ENCODE measurements around the gene CEBPB. TPM values are rescaled to one million over a fixed set of nuclear protein-coding genes. Genes with fewer than 3 reads are reported as not detected.

The CEBPB gene
- total RNA-seq, 2 donors from 2014 or later: 153 to 167 TPM

DNA sequence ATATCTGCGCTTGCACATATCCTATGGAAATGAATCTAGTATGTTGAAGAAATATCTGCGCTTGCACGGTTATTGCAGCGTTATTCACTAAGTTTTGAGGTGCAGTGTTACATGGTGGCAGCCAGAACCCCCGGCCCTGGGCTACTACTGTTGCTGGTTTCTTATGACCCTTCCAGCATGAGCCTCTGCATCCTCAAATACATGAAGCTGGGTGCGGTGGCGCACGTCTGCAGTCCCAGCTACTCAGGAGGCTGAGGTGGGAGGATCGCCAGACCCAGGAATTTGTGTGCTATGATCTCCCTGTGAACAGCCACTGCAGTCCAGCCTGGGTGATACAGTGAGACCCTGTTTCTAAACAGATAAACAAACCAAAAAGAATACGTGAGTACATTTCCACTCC is 9.3 kb upstream of the CEBPB start:
- DNase-seq (ENCODE audit: low spot score): no peak
- no peaks in the 10 kb centered on the region for H3K9me3 Mint-ChIP-seq
- H3K4me3 Mint-ChIP-seq: no peak overlapping the region
- H3K27ac Mint-ChIP-seq: no peak overlapping the region
- H3K36me3 Mint-ChIP-seq: no peaks in the 10 kb centered on the region
- H3K4me1 Mint-ChIP-seq (ENCODE audit: low read depth in 2 of 2): peaks cover 4% of the 10 kb centered on the region in 2 donors
- no peak for ATAC-seq
- H3K27me3 Mint-ChIP-seq: peaks cover 17% of the 10 kb centered on the region in 2 donors

DNA sequence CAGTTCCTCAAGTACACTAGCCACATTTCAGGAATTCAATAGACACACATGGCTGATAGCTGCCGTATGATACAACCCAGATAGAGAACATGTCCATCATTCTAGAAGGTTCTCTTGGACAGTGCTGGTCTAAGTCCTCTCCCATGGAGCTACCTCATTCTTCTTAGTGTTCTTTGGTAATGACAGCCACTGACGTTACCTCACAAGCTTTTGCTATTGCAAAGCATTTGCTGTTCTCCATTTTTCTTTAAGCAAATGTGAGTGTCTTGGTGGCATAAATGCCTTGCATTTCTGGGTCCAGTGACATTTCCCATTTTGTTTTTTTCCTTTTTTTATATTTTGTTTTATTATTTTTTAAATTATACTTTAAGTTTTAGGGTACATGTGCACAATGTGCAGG is 8.3 kb upstream of the CEBPB start:
- H3K4me1 Mint-ChIP-seq (ENCODE audit: low read depth in 2 of 2): peaks cover 4 to 6% of the 10 kb centered on the region in 2 donors
- H3K4me3 Mint-ChIP-seq: no peak overlapping the region
- no peaks in the 10 kb centered on the region for H3K36me3 Mint-ChIP-seq
- H3K9me3 Mint-ChIP-seq: no peaks in the 10 kb centered on the region
- H3K27ac Mint-ChIP-seq: no peak overlapping the region
- no peak for ATAC-seq
- no peak for DNase-seq (ENCODE audit: low spot score)
- H3K27me3 Mint-ChIP-seq: peaks cover 17% of the 10 kb centered on the region in 2 donors

GRCh38 chr20:50185426-50185825 is 5.2 kb upstream of the CEBPB start:
- Mint-ChIP-seq H3K4me3 (no peak overlapping the region), H3K27me3 (peaks cover 17% of the 10 kb centered on the region in 2 donors), H3K36me3 (no peaks in the 10 kb centered on the region), H3K4me1 (ENCODE audit: low read depth in 2 of 2) (peaks cover 4 to 21% of the 10 kb centered on the region in 2 donors), H3K9me3 (no peaks in the 10 kb centered on the region), H3K27ac (peak overlapping the region in 1 of 2 donors; percentile 42)
- DNase-seq (ENCODE audit: low spot score) (no peak), ATAC-seq (no peak)

GRCh38 chr20:50186151-50186885 is 4.3 kb upstream of the CEBPB start:
- H3K9me3 Mint-ChIP-seq: no peaks in the 10 kb centered on the region
- H3K27ac Mint-ChIP-seq: peak overlapping the region; percentile 42 to 84
- ATAC-seq (no peak), DNase-seq (ENCODE audit: low spot score) (peak; percentile 86)
- peaks cover 4 to 21% of the 10 kb centered on the region in 2 donors for H3K4me1 Mint-ChIP-seq (ENCODE audit: low read depth in 2 of 2)
- no peaks in the 10 kb centered on the region for H3K36me3 Mint-ChIP-seq
- H3K4me3 Mint-ChIP-seq: no peak overlapping the region
- peaks cover 17% of the 10 kb centered on the region in 2 donors for H3K27me3 Mint-ChIP-seq

DNA sequence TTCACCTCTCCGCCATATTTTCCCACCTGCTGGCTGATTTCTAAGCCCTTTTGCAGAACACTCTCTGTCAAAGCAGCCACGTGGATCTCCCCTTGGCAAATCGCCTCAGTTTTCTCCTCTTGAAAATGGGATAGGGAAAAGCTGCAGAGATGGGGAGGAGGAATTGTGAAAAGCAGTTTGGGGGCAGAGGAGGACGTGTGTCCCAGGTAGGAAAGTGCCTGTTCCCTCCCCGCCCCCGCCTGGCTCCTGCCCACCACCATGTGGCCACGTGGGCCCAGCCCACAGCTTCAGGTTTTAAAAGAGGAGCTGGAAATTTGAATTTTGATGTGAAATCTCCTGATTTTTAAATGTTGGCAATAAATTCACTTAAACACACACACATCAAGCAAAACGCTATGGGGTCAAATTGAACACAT is 3.6 kb upstream of the CEBPB start:
- H3K4me3 Mint-ChIP-seq: no peak overlapping the region
- no peaks in the 10 kb centered on the region for H3K36me3 Mint-ChIP-seq
- DNase-seq (ENCODE audit: low spot score) (no peak), ATAC-seq (no peak)
- H3K27ac Mint-ChIP-seq: no peak overlapping the region
- H3K4me1 Mint-ChIP-seq (ENCODE audit: low read depth in 2 of 2): peaks cover 4 to 21% of the 10 kb centered on the region in 2 donors
- H3K9me3 Mint-ChIP-seq: no peaks in the 10 kb centered on the region
- H3K27me3 Mint-ChIP-seq: peaks cover 17% of the 10 kb centered on the region in 2 donors

GRCh38 chr20:50187403-50188051 is 3.1 kb upstream of the CEBPB start:
- no peak for ATAC-seq
- peaks cover 8 to 21% of the 10 kb centered on the region in 2 donors for H3K4me1 Mint-ChIP-seq (ENCODE audit: low read depth in 2 of 2)
- peaks cover 4% of the 10 kb centered on the region for H3K36me3 Mint-ChIP-seq
- peaks cover 17% of the 10 kb centered on the region in 2 donors for H3K27me3 Mint-ChIP-seq
- no peak overlapping the region for H3K4me3 Mint-ChIP-seq
- H3K9me3 Mint-ChIP-seq: no peaks in the 10 kb centered on the region
- H3K27ac Mint-ChIP-seq: peak overlapping the region in 1 of 2 donors; percentile 49
- DNase-seq (ENCODE audit: low spot score): no peak

DNA sequence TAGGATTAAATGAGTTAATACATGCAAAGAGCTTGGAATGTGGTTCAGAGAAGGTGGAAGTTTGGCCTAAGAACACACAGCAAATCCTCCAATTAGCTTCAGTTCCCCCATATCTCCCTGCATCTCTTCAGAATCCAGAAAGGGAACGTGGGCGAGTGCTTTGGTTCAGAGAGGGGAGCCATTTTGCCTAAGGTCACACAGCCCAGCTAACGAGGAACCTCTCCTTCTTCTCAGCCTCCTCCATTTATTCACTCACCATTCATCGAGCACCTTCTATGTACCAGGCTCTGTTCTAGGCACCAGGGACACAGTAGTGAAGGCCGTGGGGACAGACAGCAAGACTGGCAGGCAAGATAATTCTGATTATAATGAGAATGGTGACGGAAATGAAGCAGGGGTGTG is 2.3 kb upstream of the CEBPB start:
- ATAC-seq (no peak), DNase-seq (ENCODE audit: low spot score) (no peak)
- Mint-ChIP-seq H3K9me3 (no peaks in the 10 kb centered on the region), H3K27ac (peak overlapping the region; percentile 8 to 49), H3K4me1 (ENCODE audit: low read depth in 2 of 2) (peaks cover 15 to 28% of the 10 kb centered on the region in 2 donors), H3K36me3 (peaks cover 12% of the 10 kb centered on the region), H3K27me3 (peaks cover 17% of the 10 kb centered on the region in 2 donors), H3K4me3 (peak overlapping the region; percentile 12)

DNA sequence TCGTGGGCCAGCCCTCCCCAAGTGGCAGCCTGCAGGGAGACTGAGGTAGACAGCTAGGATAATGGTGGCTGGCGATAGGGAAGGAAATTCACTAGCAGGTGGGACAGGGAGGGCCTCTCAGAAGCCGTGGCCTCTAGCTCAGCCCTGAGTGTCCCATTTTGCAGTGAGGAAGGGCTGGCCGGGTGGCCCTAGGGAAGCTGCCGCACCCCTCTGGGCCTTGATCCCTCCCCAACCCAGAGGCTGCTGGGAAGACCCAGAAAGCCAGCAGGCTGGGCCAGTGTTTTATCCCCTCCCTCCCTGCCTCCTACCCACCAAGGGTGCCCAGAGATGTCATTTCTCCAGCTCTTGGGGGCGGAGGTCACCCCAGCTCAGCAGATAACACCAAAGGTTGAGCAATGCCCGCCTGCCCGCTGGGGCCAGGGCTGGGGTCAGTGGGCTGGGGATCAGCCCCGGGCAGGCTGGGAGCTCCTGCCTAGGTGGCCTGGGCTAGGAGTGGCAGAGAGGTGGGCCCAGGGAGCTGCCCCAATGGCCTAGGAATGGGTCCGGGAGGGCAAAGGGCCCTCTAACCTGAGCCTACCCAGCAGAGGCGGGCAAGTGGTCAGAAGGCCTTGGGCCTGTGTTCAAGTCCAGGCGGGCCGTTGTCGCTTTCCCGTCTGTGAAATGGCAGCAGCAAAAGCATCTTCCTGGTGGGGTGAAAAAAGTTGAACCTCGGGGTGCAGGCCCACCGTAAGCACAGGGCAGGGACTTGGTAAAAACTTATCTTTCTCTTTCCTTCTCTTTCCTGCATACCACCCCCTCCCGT is 1.6 kb upstream of the CEBPB start:
- peaks cover 14 to 17% of the 10 kb centered on the region in 2 donors for H3K27me3 Mint-ChIP-seq
- H3K4me3 Mint-ChIP-seq: peak overlapping the region; percentile 12
- H3K36me3 Mint-ChIP-seq: peaks cover 12% of the 10 kb centered on the region
- DNase-seq (ENCODE audit: low spot score) (no peak), ATAC-seq (no peak)
- H3K9me3 Mint-ChIP-seq: no peaks in the 10 kb centered on the region
- peaks cover 21 to 36% of the 10 kb centered on the region in 2 donors for H3K4me1 Mint-ChIP-seq (ENCODE audit: low read depth in 2 of 2)
- H3K27ac Mint-ChIP-seq: peak overlapping the region in 1 of 2 donors; percentile 8

DNA sequence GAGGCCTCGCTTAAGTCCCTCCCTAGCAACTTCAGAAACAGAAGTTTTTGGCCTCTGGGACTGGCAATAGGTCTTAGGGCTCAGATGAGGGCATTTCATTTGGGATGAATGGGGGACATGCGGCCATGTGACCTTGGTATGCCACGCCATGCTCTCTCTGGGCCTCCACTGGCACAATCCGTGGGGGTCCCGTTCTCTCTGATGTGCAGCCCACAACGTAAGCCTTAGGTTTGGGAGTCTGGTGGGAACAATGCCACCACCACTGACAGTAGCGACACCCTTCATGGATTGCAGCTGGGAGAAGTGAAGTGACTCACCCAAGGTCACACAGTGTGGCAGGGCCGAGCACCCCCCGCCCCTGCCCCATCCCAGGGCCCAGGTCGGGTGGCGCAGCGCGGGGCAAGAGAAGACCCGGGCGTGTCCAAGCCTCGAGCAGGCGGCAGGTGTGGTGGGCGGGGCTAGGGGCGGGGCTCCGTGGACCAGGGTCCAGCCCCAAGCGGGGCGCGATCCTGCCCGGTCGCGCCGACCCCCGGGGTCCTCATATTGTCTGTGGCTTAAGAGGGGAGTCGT is 864 bp upstream of the CEBPB start:
- DNase-seq (ENCODE audit: low spot score) (no peak), ATAC-seq (no peak)
- H3K27me3 Mint-ChIP-seq: peaks cover 10 to 14% of the 10 kb centered on the region in 2 donors
- peaks cover 12% of the 10 kb centered on the region for H3K36me3 Mint-ChIP-seq
- H3K4me3 Mint-ChIP-seq: no peak overlapping the region
- peaks cover 27 to 41% of the 10 kb centered on the region in 2 donors for H3K4me1 Mint-ChIP-seq (ENCODE audit: low read depth in 2 of 2)
- H3K9me3 Mint-ChIP-seq: no peaks in the 10 kb centered on the region
- H3K27ac Mint-ChIP-seq: no peak overlapping the region

GRCh38 chr20:50191065-50191543 is 474 bp downstream of the CEBPB start:
- Mint-ChIP-seq H3K4me1 (ENCODE audit: low read depth in 2 of 2) (peaks cover 28 to 51% of the 10 kb centered on the region in 2 donors), H3K27ac (no peak overlapping the region), H3K36me3 (peaks cover 12% of the 10 kb centered on the region), H3K9me3 (no peaks in the 10 kb centered on the region), H3K27me3 (peaks cover under 1 to 2% of the 10 kb centered on the region in 2 donors), H3K4me3 (peak overlapping the region; percentile 96)
- ATAC-seq (peak; percentile 64 to 75), DNase-seq (ENCODE audit: low spot score) (peak; percentile 87)

DNA sequence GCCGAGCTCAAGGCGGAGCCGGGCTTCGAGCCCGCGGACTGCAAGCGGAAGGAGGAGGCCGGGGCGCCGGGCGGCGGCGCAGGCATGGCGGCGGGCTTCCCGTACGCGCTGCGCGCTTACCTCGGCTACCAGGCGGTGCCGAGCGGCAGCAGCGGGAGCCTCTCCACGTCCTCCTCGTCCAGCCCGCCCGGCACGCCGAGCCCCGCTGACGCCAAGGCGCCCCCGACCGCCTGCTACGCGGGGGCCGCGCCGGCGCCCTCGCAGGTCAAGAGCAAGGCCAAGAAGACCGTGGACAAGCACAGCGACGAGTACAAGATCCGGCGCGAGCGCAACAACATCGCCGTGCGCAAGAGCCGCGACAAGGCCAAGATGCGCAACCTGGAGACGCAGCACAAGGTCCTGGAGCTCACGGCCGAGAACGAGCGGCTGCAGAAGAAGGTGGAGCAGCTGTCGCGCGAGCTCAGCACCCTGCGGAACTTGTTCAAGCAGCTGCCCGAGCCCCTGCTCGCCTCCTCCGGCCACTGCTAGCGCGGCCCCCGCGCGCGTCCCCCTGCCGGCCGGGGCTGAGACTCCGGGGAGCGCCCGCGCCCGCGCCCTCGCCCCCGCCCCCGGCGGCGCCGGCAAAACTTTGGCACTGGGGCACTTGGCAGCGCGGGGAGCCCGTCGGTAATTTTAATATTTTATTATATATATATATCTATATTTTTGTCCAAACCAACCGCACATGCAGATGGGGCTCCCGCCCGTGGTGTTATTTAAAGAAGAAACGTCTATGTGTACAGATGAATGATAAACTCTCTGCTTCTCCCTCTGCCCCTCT is 1.1 kb downstream of the CEBPB start:
- Mint-ChIP-seq H3K4me1 (ENCODE audit: low read depth in 2 of 2) (peaks cover 26 to 46% of the 10 kb centered on the region in 2 donors), H3K4me3 (peak overlapping the region; percentile 96), H3K27ac (peak overlapping the region; percentile 96 to 99), H3K27me3 (no peaks in the 10 kb centered on the region), H3K9me3 (no peaks in the 10 kb centered on the region), H3K36me3 (peaks cover 12% of the 10 kb centered on the region)
- ATAC-seq: peak; percentile 45 to 55
- DNase-seq (ENCODE audit: low spot score): peak; percentile 70

GRCh38 chr20:50192364-50193198 is 2.0 kb downstream of the CEBPB start:
- peak overlapping the region; percentile 96 to 99 for H3K27ac Mint-ChIP-seq
- no peaks in the 10 kb centered on the region for H3K9me3 Mint-ChIP-seq
- peaks cover 33 to 54% of the 10 kb centered on the region in 2 donors for H3K4me1 Mint-ChIP-seq (ENCODE audit: low read depth in 2 of 2)
- ATAC-seq: peak; percentile 26 to 37
- H3K36me3 Mint-ChIP-seq: peaks cover 12% of the 10 kb centered on the region
- H3K4me3 Mint-ChIP-seq: peak overlapping the region; percentile 96
- H3K27me3 Mint-ChIP-seq: no peaks in the 10 kb centered on the region
- peak; percentile 83 for DNase-seq (ENCODE audit: low spot score)
